Measurements from ENCODE around the gene EFNB2.

GRCh38 chr13:106494506-106494905, 41.0 kb downstream of the EFNB2 start:
- no peak for TF ChIP-seq POLR2A (IDR thresholded peaks at IDR 0.05)
- no peak for TF ChIP-seq CTCF (IDR thresholded peaks at IDR 0.05)
- TF ChIP-seq POLR2AphosphoS5 (IDR thresholded peaks at IDR 0.05): no peak
